SIG-M5 treated with dmso at 0.1 percent for 504 hours (cell line): ENCODE measurements around the gene MRPS21.
"Not testable (repeated sequence)": the region's sequence is repeated elsewhere in the genome, so short reads cannot be mapped to it uniquely, and the experiment has no call there.

Experiments
- DNase-seq: peaks from one replicate; lab custom pipeline; 2025; ENCODE audit not compliant: unreplicated experiment; lab: John Stamatoyannopoulos, UW

Gene MRPS21

GRCh38 chr1:150281221-150281757 lies 12.4 kb upstream of the MRPS21 start:
- peak; percentile 81 for DNase-seq

- DNase-seq: peak; percentile 91
Observed at GRCh38 chr1:150281758-150282557, 11.7 kb upstream of the MRPS21 start, which contains the start of gene CIART. CIART (plus strand) TSS chr1:150282554; CDS start chr1:150283268, 714 bp downstream.

- no peak for DNase-seq
Observed at GRCh38 chr1:150282558-150282958, 11.1 kb upstream of the MRPS21 start.

GRCh38 chr1:150283260-150283659 lies 10.4 kb upstream of the MRPS21 start:
- DNase-seq: no peak

GRCh38 chr1:150288382-150288781 lies 5.3 kb upstream of the MRPS21 start:
- DNase-seq: no peak

GRCh38 chr1:150288822-150289221 lies 4.8 kb upstream of the MRPS21 start:
- no peak for DNase-seq

- no peak for DNase-seq
Observed at GRCh38 chr1:150295476-150295875, 1.8 kb downstream of the MRPS21 start.

- DNase-seq: no peak
Observed at GRCh38 chr1:150299716-150300115, 6.1 kb downstream of the MRPS21 start.

- no peak for DNase-seq
Observed at GRCh38 chr1:150302338-150302737, 8.7 kb downstream of the MRPS21 start.

- no peak for DNase-seq
Observed at GRCh38 chr1:150302902-150303301, 9.2 kb downstream of the MRPS21 start.

GRCh38 chr1:150308585-150308984 lies 14.9 kb downstream of the MRPS21 start:
- not testable (repeated sequence) for DNase-seq

GRCh38 chr1:150309758-150310508 lies 16.3 kb downstream of the MRPS21 start:
- no peak for DNase-seq

GRCh38 chr1:150311762-150312161 lies 18.1 kb downstream of the MRPS21 start:
- DNase-seq: no peak

GRCh38 chr1:150314691-150315090 lies 21.0 kb downstream of the MRPS21 start:
- DNase-seq: not testable (repeated sequence)

GRCh38 chr1:150320667-150320978 lies 27.0 kb downstream of the MRPS21 start:
- no peak for DNase-seq

- DNase-seq: peak; percentile 53
Observed at GRCh38 chr1:150321826-150322166, 28.1 kb downstream of the MRPS21 start.

- DNase-seq: peak; percentile 98
Observed at GRCh38 chr1:150322310-150322709, 28.6 kb downstream of the MRPS21 start.

- DNase-seq: no peak
Observed at GRCh38 chr1:150332651-150333290, 39.1 kb downstream of the MRPS21 start.

- no peak for DNase-seq
Observed at GRCh38 chr1:150346316-150346715, 52.7 kb downstream of the MRPS21 start.

- no peak for DNase-seq
Observed at GRCh38 chr1:150352866-150353265, 59.2 kb downstream of the MRPS21 start.
